ENCODE results near the gene LPP. TPM values are rescaled to one million over a fixed set of nuclear protein-coding genes. Genes with fewer than 3 reads are reported as not detected.

Gene LPP
- total RNA-seq, 1 experiment from 2014 or later, result 54.0 TPM

DNA sequence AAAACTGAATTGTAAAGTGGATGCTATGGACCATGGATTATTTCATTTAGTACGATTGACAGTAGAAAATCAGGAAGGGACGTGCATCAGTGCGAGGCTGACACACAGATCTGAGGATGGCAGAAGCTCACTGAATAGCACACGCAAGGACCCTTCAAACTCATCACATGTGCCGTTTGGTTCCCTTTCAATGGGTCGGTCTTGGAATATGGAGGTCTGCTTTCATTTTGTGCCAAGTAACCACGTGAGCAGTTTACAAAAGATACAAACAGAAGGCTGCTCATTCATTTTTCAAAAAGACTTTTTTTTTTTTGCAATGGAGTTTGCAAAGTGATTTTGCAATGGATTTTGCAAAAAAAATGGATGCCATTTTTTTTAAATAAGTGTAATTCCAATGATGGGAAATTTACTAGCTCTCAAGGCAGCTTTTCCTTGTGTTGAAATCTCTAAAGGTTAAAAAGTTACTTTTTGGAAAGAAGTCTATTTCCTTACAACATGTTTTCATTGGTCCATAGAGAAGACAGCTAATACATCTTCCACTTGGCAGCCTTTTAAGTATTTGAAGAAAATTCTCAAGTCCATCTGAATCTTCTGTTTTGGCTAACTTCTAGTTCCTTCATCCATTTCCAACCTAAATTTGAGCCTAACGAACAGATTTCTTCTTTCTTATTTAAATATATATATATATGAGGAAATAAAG, 625.5 kb downstream of the LPP start (continued):
- TF ChIP-seq ELF1 (IDR thresholded peaks at IDR 0.05; ENCODE audit: borderline replicate concordance, low read depth), result no peak

GRCh38 chr3:188780193-188781147, 626.5 kb downstream of the LPP start:
- POLR2A ChIA-PET, result no interaction called here
- RAD21 ChIA-PET (ENCODE audit: low non-redundant PET in 1 of 2, low total read pairs in 2 of 2, uncharacterized antibody in 2 of 2, unreplicated experiment in 2 of 2), result no interaction called here
- DNase-seq (ENCODE audit: low read depth, low spot score), result no peak

More at GRCh38 chr3:188780193-188781147, 626.5 kb downstream of the LPP start:
- no peak for ATAC-seq
- Histone ChIP-seq H3K4me2 (ENCODE audit: low read length) (no peak overlapping the region), H3K36me3 (ENCODE audit: control insufficient read depth in 1 of 2, insufficient read depth in 2 of 2, low read length in 2 of 2) (no peaks in the 10 kb centered on the region), H3K4me3 (replicated peaks in 1 of 2; ENCODE audit: low read depth in 1 of 2, low read length in 2 of 2) (no peak overlapping the region), H3K9ac (ENCODE audit: low read length) (no peak overlapping the region), H2AFZ (ENCODE audit: low read depth, low read length, poor library complexity, severe bottlenecking) (no peak overlapping the region), H3K79me2 (ENCODE audit: insufficient read depth, low read length) (no peaks in the 10 kb centered on the region), H4K20me1 (ENCODE audit: insufficient read depth) (no peaks in the 10 kb centered on the region; the same call in 1 of the 2 replicates), H3K9me3 (ENCODE audit: control insufficient read depth in 1 of 2, insufficient read depth in 1 of 2, low read depth in 1 of 2, low read length in 2 of 2) (no peaks in the 10 kb centered on the region), H3K4me1 (ENCODE audit: control insufficient read depth in 1 of 2, insufficient read depth in 2 of 2, low read length in 2 of 2) (no peaks in the 10 kb centered on the region), H3K27me3 (ENCODE audit: insufficient read depth, low read length) (no peaks in the 10 kb centered on the region), H3K9me2 (ENCODE audit: insufficient read depth) (no peaks in the 10 kb centered on the region), H3K27ac (ENCODE audit: low read depth, low read length) (no peak overlapping the region)
- TF ChIP-seq POLR2AphosphoS5 (IDR thresholded peaks at IDR 0.05; ENCODE audit: low read depth, low read length) (no peak), MAX (IDR thresholded peaks at IDR 0.05) (no peak), EZH2 (IDR thresholded peaks at IDR 0.05) (no peak), CEBPB (IDR thresholded peaks at IDR 0.05; ENCODE audit: low read depth) (no peak), EGR1 (IDR thresholded peaks at IDR 0.05; ENCODE audit: low read depth) (no peak), TCF7L2 (IDR thresholded peaks at IDR 0.05; ENCODE audit: borderline replicate concordance, extremely low read depth, insufficient read depth, insufficient read length) (no peak), SP1 (IDR thresholded peaks at IDR 0.05; ENCODE audit: low read depth) (no peak), POLR2A (IDR thresholded peaks at IDR 0.05; ENCODE audit: borderline replicate concordance, extremely low read depth, insufficient read depth, insufficient read length) (no peak), JUND (IDR thresholded peaks at IDR 0.05) (no peak), RAD21 (IDR thresholded peaks at IDR 0.05; ENCODE audit: low read depth) (no peak), ELF1 (IDR thresholded peaks at IDR 0.05; ENCODE audit: borderline replicate concordance, low read depth) (no peak), FOSL1 (IDR thresholded peaks at IDR 0.05; ENCODE audit: low read depth) (no peak)
- TF ChIP-seq, protein P1, sequence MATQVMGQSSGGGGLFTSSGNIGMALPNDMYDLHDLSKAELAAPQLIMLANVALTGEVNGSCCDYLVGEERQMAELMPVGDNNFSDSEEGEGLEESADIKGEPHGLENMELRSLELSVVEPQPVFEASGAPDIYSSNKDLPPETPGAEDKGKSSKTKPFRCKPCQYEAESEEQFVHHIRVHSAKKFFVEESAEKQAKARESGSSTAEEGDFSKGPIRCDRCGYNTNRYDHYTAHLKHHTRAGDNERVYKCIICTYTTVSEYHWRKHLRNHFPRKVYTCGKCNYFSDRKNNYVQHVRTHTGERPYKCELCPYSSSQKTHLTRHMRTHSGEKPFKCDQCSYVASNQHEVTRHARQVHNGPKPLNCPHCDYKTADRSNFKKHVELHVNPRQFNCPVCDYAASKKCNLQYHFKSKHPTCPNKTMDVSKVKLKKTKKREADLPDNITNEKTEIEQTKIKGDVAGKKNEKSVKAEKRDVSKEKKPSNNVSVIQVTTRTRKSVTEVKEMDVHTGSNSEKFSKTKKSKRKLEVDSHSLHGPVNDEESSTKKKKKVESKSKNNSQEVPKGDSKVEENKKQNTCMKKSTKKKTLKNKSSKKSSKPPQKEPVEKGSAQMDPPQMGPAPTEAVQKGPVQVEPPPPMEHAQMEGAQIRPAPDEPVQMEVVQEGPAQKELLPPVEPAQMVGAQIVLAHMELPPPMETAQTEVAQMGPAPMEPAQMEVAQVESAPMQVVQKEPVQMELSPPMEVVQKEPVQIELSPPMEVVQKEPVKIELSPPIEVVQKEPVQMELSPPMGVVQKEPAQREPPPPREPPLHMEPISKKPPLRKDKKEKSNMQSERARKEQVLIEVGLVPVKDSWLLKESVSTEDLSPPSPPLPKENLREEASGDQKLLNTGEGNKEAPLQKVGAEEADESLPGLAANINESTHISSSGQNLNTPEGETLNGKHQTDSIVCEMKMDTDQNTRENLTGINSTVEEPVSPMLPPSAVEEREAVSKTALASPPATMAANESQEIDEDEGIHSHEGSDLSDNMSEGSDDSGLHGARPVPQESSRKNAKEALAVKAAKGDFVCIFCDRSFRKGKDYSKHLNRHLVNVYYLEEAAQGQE (IDR thresholded peaks at IDR 0.05; ENCODE audit: low read depth), result no peak
- intact Hi-C loops (cut with micrococcal nuclease), result no loop called here
- CTCF ChIA-PET, result interaction anchor here (1.0 kb wide), 1 partner anchor 174 kb away, joined by 3 read pairs; no protein-coding TSS in a partner anchor
- BruUV-seq (replicated peaks), result no TSS peak
